ENCODE results near the gene TMEM61.
"Not testable (repeated sequence)": the region's sequence is repeated elsewhere in the genome, so short reads cannot be mapped to it uniquely, and the experiment has no call there.

The TMEM61 gene

DNA sequence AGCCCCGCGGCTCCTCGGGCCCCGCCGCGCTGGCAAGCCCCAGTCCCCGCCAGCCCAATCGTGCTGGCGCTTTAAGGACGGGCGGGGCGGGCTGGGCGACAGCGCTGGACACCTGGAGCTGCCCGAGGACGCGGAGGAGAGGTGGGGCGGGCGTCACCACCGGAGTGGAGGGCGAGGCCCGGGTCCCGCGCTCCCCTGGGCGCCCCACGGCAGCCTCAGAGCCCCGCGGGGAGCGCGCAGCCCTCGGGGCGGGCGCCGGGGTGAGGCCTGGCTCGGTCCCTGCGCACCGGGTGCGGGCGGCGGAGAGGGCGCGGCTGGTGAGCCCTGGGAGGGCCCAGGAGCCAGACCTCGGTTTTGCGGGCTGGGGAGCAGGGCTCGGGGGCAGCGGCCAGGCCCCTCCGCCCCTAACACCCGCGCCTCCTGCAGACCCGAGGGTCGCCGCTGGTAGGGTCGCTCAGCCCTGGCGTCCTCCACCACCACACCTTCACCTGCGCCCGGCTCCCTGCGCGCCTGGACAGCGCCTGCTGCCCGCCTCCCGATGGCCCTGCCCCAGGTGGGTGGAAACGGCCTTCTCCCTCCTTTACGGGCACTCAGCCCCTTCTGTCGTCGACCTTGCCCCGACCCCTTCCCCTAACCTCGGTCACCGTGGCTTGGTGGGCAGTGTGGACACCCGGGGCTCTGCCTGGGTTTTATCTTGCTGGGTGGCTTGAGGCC lies at the start of gene TMEM61:
Gene TMEM61 (plus strand): TSS at position 101 of the 714 bp plus-strand sequence. CDS start 438 bp downstream, at position 539.
- DNase-seq (ENCODE audit: low spot score), result no peak
- no peak for TF ChIP-seq CTCF (IDR thresholded peaks at IDR 0.05; ENCODE audit: extremely low read depth, missing control alignments)

DNA sequence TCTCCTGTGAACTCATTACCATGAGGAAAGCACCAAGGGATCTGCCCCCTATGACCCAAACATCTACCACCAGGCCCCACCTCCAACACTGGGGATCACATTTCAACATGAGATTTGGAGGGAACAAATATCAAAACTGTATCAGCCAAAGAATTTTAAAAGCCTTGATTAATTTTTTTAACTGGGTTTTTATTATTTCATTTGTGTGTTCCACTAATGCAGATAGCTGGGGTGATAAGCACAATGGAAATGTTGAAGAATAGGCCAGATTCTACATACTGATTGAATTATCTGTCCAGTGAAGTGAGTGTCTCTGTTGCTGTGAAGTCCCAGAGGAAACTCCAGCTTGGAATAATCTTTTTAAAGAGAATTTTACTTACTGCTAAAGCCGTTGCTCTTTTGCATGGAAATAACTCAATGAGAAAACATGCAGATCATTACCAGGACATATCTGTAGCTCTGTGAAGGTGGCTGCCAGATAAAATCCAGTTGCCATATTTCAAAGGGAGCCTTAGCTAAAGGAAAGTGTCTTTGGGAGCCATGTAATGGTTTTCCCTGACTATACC lies 49.1 kb upstream of the TMEM61 start:
- DNase-seq (ENCODE audit: low spot score), result no peak
- TF ChIP-seq CTCF (IDR thresholded peaks at IDR 0.05; ENCODE audit: extremely low read depth, missing control alignments), result no peak

DNA sequence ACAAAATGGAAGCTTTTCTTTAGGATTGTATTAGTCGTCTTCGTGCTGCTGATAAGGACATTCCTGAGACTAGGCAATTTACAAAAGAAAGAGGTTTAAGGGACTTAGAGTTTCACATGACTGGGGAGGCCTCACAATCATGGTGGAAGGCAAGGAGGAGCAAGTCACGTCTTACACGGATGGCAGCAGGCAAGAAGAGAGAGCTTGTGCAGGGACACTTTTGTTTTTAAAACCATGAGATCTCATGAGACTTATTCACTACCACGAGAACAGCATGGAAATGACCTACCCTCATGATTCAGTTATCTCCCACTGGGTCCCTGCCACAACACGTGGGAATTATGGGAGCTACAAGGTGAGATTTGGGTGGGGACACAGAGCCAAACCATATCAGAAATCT lies 46.3 kb upstream of the TMEM61 start:
- DNase-seq (ENCODE audit: low spot score), result not testable (repeated sequence)

GRCh38 chr1:54934869-54935268 lies 45.6 kb upstream of the TMEM61 start:
- no peak for DNase-seq (ENCODE audit: low spot score)
- TF ChIP-seq CTCF (IDR thresholded peaks at IDR 0.05; ENCODE audit: extremely low read depth, missing control alignments), result no peak

- no peak for DNase-seq (ENCODE audit: low spot score)
- TF ChIP-seq CTCF (IDR thresholded peaks at IDR 0.05; ENCODE audit: extremely low read depth, missing control alignments), result no peak
Measured at GRCh38 chr1:54936791-54937190, 43.6 kb upstream of the TMEM61 start.

DNA sequence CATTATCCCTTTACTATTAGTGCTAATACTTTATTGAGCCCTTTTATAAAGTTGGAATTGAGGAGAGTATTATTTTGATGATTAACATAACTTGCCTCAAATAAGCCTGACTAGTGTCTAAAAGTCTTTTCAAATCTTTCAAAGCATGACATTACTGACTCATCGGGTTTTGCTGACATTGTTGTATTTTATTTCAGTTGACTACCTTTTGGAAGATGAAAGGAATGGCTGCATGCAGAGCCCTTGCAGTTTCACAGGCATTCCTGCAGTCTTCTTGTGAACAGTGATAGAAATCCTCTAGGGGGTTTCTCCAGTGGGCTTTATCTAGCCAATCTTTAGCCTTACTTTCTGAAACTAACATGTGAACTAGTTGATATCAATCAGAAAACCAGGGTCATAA lies 43.0 kb upstream of the TMEM61 start:
- TF ChIP-seq CTCF (IDR thresholded peaks at IDR 0.05; ENCODE audit: extremely low read depth, missing control alignments), result no peak
- DNase-seq (ENCODE audit: low spot score), result no peak

GRCh38 chr1:54938955-54939354 lies 41.5 kb upstream of the TMEM61 start:
- not testable (repeated sequence) for DNase-seq (ENCODE audit: low spot score)

DNA sequence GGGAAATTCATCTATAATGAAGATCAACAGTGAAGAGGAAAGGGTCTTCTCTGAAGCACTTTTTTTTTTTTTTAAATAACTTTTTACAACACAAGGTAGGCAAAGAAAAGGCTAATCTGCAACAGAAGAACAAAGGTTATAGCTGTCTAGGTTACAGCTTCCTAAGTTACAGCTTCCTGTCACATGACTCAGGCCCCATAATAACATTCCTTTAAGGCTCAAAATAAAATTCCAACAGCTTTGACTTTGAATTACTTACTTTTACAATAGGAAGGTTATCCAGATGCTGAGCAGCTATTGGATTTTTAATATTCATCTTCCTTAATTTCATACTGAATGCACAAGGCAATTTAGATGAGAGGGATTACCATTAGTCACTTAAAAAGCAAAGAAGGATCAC lies 40.4 kb upstream of the TMEM61 start:
- DNase-seq (ENCODE audit: low spot score), result no peak
- TF ChIP-seq CTCF (IDR thresholded peaks at IDR 0.05; ENCODE audit: extremely low read depth, missing control alignments), result no peak
